OCI-LY1 (cell line): ENCODE data around the gene PCSK1N.

Source experiments
- H2AFZ ChIP-seq: fragments of 200-600 bp; sonication (generic), shearing (Covaris generic); 2 replicates; pipeline ENCODE4 v1.6.0; 2014; ENCODE audit warnings: antibody characterized with exemption, mild to moderate bottlenecking, low read length
- H3F3A ChIP-seq: fragments of 200-600 bp; sonication (generic), shearing (Covaris generic); 2 replicates; pipeline ENCODE4 v1.6.0; 2014; ENCODE audit warnings: mild to moderate bottlenecking, antibody characterized with exemption, low read length, moderate library complexity; ENCODE audit not compliant: insufficient read depth
- H3K27ac ChIP-seq: fragments of 200-600 bp; sonication (generic); 2 replicates; pipeline ENCODE4 v1.5.1; 2014; ENCODE audit warnings: low read length, mixed run types, mild to moderate bottlenecking, low read depth; ENCODE audit not compliant: poor library complexity, severe bottlenecking
- H3K27me3 ChIP-seq: fragments of 200-600 bp; sonication (generic); 2 replicates; pipeline ENCODE4 v1.6.0; 2014; ENCODE audit warnings: antibody characterized with exemption, mild to moderate bottlenecking, low read length, moderate library complexity; ENCODE audit not compliant: insufficient read depth
- H3K36me3 ChIP-seq: fragments of 200-600 bp; sonication (generic); 2 replicates; pipeline ENCODE4 v1.6.1; 2014; ENCODE audit warnings: mild to moderate bottlenecking, antibody characterized with exemption, low read length, moderate library complexity, mixed read lengths; ENCODE audit not compliant: insufficient read depth
- H3K4me1 ChIP-seq: fragments of 200-600 bp; sonication (generic); 2 replicates; pipeline ENCODE4 v1.5.1; 2014; ENCODE audit warnings: mild to moderate bottlenecking, low read length, moderate library complexity; ENCODE audit not compliant: insufficient read depth, severe bottlenecking
- H3K4me2 ChIP-seq: fragments of 200-600 bp; sonication (generic), shearing (Covaris generic); 2 replicates; pipeline ENCODE4 v1.6.1; 2014; ENCODE audit warnings: low read length
- H3K4me3 ChIP-seq: fragments of 200-600 bp; sonication (generic); 2 replicates; pipeline ENCODE4 v1.5.1; 2014; ENCODE audit warnings: low read length, low read depth, mild to moderate bottlenecking, mixed read lengths; ENCODE audit not compliant: poor library complexity, severe bottlenecking
- H3K79me2 ChIP-seq: fragments of 200-600 bp; shearing (Covaris generic); 2 replicates; pipeline ENCODE4 v1.6.1; 2016; ENCODE audit warnings: mixed run types, low read length, mixed read lengths; ENCODE audit not compliant: insufficient read depth
- H3K9ac ChIP-seq: fragments of 200-600 bp; sonication (generic), shearing (Covaris generic); 2 replicates; pipeline ENCODE4 v1.6.1; 2014; ENCODE audit warnings: mild to moderate bottlenecking, low read length, mixed read lengths
- H3K9me2 ChIP-seq: fragments of 200-600 bp; sonication (generic), shearing (Covaris generic); 2 replicates; pipeline ENCODE4 v1.6.1; 2014; ENCODE audit warnings: low read depth, mild to moderate bottlenecking, low read length, mixed read lengths
- H3K9me3 ChIP-seq: fragments of 200-600 bp; shearing (Covaris generic); 2 replicates; pipeline ENCODE4 v1.6.1; 2014; ENCODE audit warnings: low read length, mixed read lengths
- H4K20me1 ChIP-seq: fragments of 200-600 bp; sonication (generic), shearing (Covaris generic); 2 replicates; pipeline ENCODE4 v1.6.0; 2016; ENCODE audit warnings: mild to moderate bottlenecking, low read length; ENCODE audit not compliant: insufficient read depth
- EZH2 ChIP-seq: fragments of 200-600 bp; sonication (generic), shearing (Covaris generic); IDR thresholded peaks from 2 replicates; pipeline ENCODE4 v1.8.0; 2017; ENCODE audit warnings: borderline replicate concordance, mixed run types, mild to moderate bottlenecking, antibody characterized with exemption, low read length, moderate library complexity, mixed read lengths
- TF ChIP-seq, protein P1 (sequence below): fragments of 200-600 bp; sonication (generic), shearing (Covaris generic); IDR thresholded peaks from 2 replicates; pipeline ENCODE4 v1.5.1; 2017; ENCODE audit warnings: mild to moderate bottlenecking, antibody characterized with exemption, low read length, moderate library complexity, mixed read lengths

The PCSK1N gene

DNA sequence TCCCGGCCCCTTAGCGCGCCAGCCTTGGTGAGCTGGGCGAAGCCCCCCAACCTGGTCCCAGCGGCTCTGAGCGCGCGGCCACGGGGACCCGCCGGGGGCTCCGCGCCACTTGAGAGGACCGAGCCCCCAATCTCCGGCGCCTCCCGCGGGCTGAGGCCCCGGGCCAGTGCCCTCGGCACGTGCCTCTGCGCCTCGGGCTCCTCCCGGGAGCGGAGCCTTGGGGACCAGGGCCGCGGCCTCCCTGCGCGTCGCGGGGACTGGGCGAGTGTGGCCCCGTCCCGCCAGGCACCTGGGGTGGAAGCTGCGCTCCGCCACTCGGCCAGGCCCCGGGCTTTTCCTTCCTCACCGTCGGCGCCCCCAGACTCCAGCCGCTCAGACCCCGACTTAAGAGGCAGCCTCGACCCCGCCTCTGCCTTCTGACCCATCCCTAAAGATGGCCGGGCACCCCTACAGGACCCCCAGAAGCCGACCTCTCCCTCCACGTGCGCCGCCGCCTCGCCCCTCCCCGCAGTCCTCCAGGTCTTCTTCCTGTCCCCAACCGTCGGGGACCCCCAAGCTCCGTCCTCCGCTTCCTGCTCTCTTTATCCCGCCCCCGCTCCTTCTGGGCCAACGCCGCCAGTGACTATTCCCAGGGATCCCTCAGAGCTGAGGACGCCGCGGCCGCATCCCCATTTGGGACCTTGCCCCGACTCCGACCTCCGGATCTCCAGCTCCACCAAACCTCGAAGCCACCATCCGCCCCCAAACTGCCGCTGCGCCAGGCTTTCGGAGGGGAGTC lies 8.3 kb downstream of the PCSK1N start:
- Histone ChIP-seq H4K20me1 (no peaks in the 10 kb centered on the region), H3K36me3 (no peaks in the 10 kb centered on the region), H3K27ac (no peak overlapping the region), H3K79me2 (no peaks in the 10 kb centered on the region), H3K4me3 (no peak overlapping the region), H3K27me3 (no peaks in the 10 kb centered on the region), H2AFZ (no peak overlapping the region), H3K9me2 (no peaks in the 10 kb centered on the region), H3F3A (no peaks in the 10 kb centered on the region), H3K9me3 (no peaks in the 10 kb centered on the region), H3K4me2 (no peak overlapping the region), H3K4me1 (no peaks in the 10 kb centered on the region), H3K9ac (no peak overlapping the region)
- no peak for TF ChIP-seq EZH2
- TF ChIP-seq, protein P1, sequence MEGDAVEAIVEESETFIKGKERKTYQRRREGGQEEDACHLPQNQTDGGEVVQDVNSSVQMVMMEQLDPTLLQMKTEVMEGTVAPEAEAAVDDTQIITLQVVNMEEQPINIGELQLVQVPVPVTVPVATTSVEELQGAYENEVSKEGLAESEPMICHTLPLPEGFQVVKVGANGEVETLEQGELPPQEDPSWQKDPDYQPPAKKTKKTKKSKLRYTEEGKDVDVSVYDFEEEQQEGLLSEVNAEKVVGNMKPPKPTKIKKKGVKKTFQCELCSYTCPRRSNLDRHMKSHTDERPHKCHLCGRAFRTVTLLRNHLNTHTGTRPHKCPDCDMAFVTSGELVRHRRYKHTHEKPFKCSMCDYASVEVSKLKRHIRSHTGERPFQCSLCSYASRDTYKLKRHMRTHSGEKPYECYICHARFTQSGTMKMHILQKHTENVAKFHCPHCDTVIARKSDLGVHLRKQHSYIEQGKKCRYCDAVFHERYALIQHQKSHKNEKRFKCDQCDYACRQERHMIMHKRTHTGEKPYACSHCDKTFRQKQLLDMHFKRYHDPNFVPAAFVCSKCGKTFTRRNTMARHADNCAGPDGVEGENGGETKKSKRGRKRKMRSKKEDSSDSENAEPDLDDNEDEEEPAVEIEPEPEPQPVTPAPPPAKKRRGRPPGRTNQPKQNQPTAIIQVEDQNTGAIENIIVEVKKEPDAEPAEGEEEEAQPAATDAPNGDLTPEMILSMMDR, result no peak

DNA sequence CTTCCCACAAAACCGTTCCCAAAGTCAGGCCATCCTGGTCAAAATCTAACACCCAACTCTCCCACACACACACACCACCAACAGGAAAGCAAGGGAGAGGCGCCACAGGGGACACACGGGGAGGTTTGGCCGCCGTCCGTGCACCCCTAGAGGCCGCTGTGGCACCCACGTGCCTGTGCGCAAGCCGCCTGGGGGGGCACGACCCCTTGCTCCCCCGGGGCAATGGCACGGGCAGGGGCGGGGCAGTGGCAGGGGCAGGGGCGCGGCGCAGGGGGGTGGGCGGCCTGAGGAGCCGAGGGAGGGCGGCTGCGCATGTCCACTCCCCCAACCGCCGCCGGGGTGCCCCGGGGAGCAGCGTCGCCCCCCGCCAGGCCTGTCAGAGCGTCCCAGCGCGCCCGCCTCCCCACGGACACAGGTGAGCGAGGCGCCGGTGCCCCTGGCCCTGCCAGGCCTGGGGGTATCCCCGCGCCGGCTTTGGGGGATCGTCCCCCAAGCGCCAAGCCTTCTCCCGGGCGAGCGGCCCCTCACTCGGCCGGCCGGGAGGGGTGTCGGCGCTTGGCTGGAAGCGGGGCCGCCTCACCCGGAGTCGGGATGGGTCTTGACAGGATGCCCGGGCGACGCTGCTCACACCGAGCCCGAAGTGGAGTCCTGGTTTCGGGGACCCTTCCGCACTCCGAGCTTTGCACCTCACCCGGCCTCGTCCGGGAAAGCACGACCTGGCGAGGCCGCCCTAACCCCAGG lies 9.1 kb downstream of the PCSK1N start, which contains the start of gene ERAS:
ERAS (plus strand) TSS at position 379 of the 741 bp plus-strand sequence. CDS start 2,611 bp downstream, outside the sequence.
- no peaks in the 10 kb centered on the region for H3K79me2 ChIP-seq
- H3F3A ChIP-seq, result no peaks in the 10 kb centered on the region
- H4K20me1 ChIP-seq, result no peaks in the 10 kb centered on the region
- H2AFZ ChIP-seq, result no peak within 1 kb of the TSS
- H3K4me3 ChIP-seq, result no peak within 1 kb of the TSS
- no peaks in the 10 kb centered on the region for H3K27me3 ChIP-seq
- H3K27ac ChIP-seq, result no peak within 1 kb of the TSS
- TF ChIP-seq EZH2, result no peak
- TF ChIP-seq, protein P1, result no peak
- H3K9ac ChIP-seq, result no peak within 1 kb of the TSS
- H3K4me1 ChIP-seq, result no peaks in the 10 kb centered on the region
- H3K9me2 ChIP-seq, result no peaks in the 10 kb centered on the region
- H3K9me3 ChIP-seq, result no peaks in the 10 kb centered on the region
- H3K36me3 ChIP-seq, result no peaks in the 10 kb centered on the region
- no peak within 1 kb of the TSS for H3K4me2 ChIP-seq

DNA sequence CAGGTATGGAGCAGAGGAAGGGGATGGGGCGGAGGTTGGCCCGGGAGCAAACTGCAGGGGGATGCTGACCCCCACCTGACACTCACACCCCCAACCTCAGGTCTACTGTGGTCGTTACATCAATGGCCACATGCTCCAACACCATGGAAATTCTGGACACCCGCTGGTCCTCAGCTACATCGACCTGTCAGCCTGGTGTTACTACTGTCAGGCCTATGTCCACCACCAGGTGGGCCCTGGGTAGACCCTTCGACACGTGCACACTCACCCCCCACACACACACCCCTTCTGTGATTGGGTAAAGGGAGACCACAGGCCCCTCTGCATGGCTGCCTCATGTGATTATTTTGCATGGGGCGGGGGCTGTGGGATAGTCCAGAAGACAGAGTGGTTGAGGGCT lies 11.3 kb downstream of the PCSK1N start:
- Histone ChIP-seq H3F3A (no peaks in the 10 kb centered on the region), H3K27me3 (no peaks in the 10 kb centered on the region), H3K9me2 (no peaks in the 10 kb centered on the region), H3K9ac (no peak overlapping the region), H3K27ac (no peak overlapping the region), H3K36me3 (no peaks in the 10 kb centered on the region), H3K4me3 (no peak overlapping the region), H3K79me2 (no peaks in the 10 kb centered on the region), H3K9me3 (no peaks in the 10 kb centered on the region), H4K20me1 (no peaks in the 10 kb centered on the region), H3K4me1 (no peaks in the 10 kb centered on the region), H3K4me2 (no peak overlapping the region), H2AFZ (no peak overlapping the region)
- TF ChIP-seq EZH2, result no peak
- TF ChIP-seq, protein P1, result no peak
